Lung (tissue), 12 donors: Measurements from ENCODE around the gene B3GNT3. TPM values are rescaled to one million over a fixed set of nuclear protein-coding genes. Genes with fewer than 3 reads are reported as not detected.

Experiments used
- ATAC-seq: fragments of 200-7000 bp; cut with Tn5 transposase; one replicate; pipeline ENCODE4 v1.9.1; 2020; ENCODE audit warnings: moderate number of reproducible peaks; ENCODE audit not compliant: insufficient read depth, low FRiP score
- DNase-seq, 3 donors: peaks; one replicate each; pipeline ENCODE4 v3.0.0-alpha.2; 2013 to 2017
- H3K27ac ChIP-seq, 2 donors: one replicate each; pipeline ENCODE4 v1.5.1; 2013; ENCODE audit warnings: mild to moderate bottlenecking in 2 of 2, moderate library complexity in 2 of 2, control low read depth in 1 of 2, inconsistent platforms in 1 of 2, low read depth in 1 of 2, low read length in 1 of 2
- H3K27me3 ChIP-seq, 3 donors: one replicate each; pipeline ENCODE4 v1.5.1; 2013; ENCODE audit warnings: low read length in 2 of 3; ENCODE audit not compliant: control insufficient read depth in 3 of 3, insufficient read depth in 3 of 3
- H3K36me3 ChIP-seq, 4 donors: one replicate each; pipeline ENCODE4 v1.5.1; 2013; ENCODE audit warnings: low read length in 4 of 4, mild to moderate bottlenecking in 1 of 4, moderate library complexity in 1 of 4; ENCODE audit not compliant: control insufficient read depth in 4 of 4, insufficient read depth in 4 of 4
- H3K4me1 ChIP-seq, 5 donors: one replicate each; pipeline ENCODE4 v1.5.1; 2013; ENCODE audit warnings: low read length in 5 of 5, mild to moderate bottlenecking in 2 of 5, moderate library complexity in 1 of 5; ENCODE audit not compliant: control insufficient read depth in 5 of 5, insufficient read depth in 5 of 5
- H3K4me3 ChIP-seq: one replicate; pipeline ENCODE4 v1.5.1; 2013; ENCODE audit warnings: mild to moderate bottlenecking, control low read depth, moderate library complexity
- H3K9ac ChIP-seq, 2 donors: one replicate each; pipeline ENCODE4 v1.5.1; 2013; ENCODE audit warnings: low read length in 2 of 2, control low read depth in 1 of 2; ENCODE audit not compliant: insufficient read depth in 1 of 2
- H3K9me3 ChIP-seq, 4 donors: one replicate each; pipeline ENCODE4 v1.5.1; 2013; ENCODE audit warnings: low read length in 3 of 4, mild to moderate bottlenecking in 1 of 4, moderate library complexity in 1 of 4; ENCODE audit not compliant: control insufficient read depth in 4 of 4, insufficient read depth in 3 of 4
- CTCF ChIP-seq: IDR thresholded peaks from 2 replicates; pipeline ENCODE4 v1.5.1; 2012; ENCODE audit warnings: mild to moderate bottlenecking; ENCODE audit errors: control extremely low read depth, extremely low read depth
- WGBS, 2 donors: extraction: QIAGEN DNeasy Blood & Tissue Kit; methylation state at CpG; one replicate each; pipeline ENCODE4 v1.1.7; 2013; 5-methylcytosine and 5-hydroxymethylcytosine counted together
- polyA plus RNA-seq, 2 donors: library from polyadenylated mRNA; stranded (reverse); fragments of 200-250 nt; gene quantifications; one replicate each; pipeline ENCODE4 v1.2.1, GENCODE V29; 2013
- total RNA-seq, 2 donors: library from RNA; depleted of rRNA in 1 of 2; stranded (reverse); fragments of >200 nt in 1 of 2; gene quantifications; one replicate each; pipeline ENCODE4 v1.2.1, GENCODE V29; 2014 to 2021
- donor health status: control.
- donor health status: control.
- donor health status: Bipolar disorder and iron deficiency.
- donor health status: healthy.
- donor health status: DM: yes; HTN: yes; CAD: no.

B3GNT3 gene
- total and polyA plus RNA-seq, 4 donors: 1.00 to 3.0 (median 2.0) TPM

- no peak for ATAC-seq
- WGBS, 2 donors: 63 to 82% methylated on average over 34 of the region's 34 CpGs
Observed at GRCh38 chr19:17821190-17821589, 26.3 kb downstream of the B3GNT3 start, which contains the start of gene INSL3. INSL3 (minus strand) TSS chr19:17821519; CDS start chr19:17821506, 13 bp downstream.

GRCh38 chr19:17824339-17824738 is 29.4 kb downstream of the B3GNT3 start:
- no peak for DNase-seq

More at GRCh38 chr19:17821190-17821589, 26.3 kb downstream of the B3GNT3 start, which contains the start of gene INSL3:
- no peaks in the 10 kb centered on the region for H3K4me1 ChIP-seq
- H3K27ac ChIP-seq: no peak within 1 kb of the TSS
- TF ChIP-seq CTCF: no peak
- no peaks in the 10 kb centered on the region for H3K36me3 ChIP-seq
- peaks cover 0 to 2% (median 0%) of the 10 kb centered on the region in 4 donors for H3K9me3 ChIP-seq
- H3K27me3 ChIP-seq: no peaks in the 10 kb centered on the region
- no peak within 1 kb of the TSS for H3K4me3 ChIP-seq
- H3K9ac ChIP-seq: no peak within 1 kb of the TSS
- no peak for DNase-seq

GRCh38 chr19:17826508-17827056 is 31.6 kb downstream of the B3GNT3 start:
- ATAC-seq: no peak
- Histone ChIP-seq H3K9me3 (peaks cover 0 to 2% (median 0%) of the 10 kb centered on the region in 4 donors), H3K4me1 (peaks cover 0 to 3% (median 0%) of the 10 kb centered on the region in 5 donors), H3K36me3 (peaks cover 0 to 4% (median 0%) of the 10 kb centered on the region in 4 donors), H3K27me3 (peaks cover 0 to 12% (median 2%) of the 10 kb centered on the region in 3 donors), H3K9ac (no peak overlapping the region), H3K27ac (no peak overlapping the region), H3K4me3 (no peak overlapping the region)
- 88 to 90% methylated on average over 13 of the region's 13 CpGs for WGBS, 2 donors
- TF ChIP-seq CTCF: no peak
- DNase-seq: no peak

More at GRCh38 chr19:17824339-17824738, 29.4 kb downstream of the B3GNT3 start:
- no peak overlapping the region for H3K9ac ChIP-seq
- no peaks in the 10 kb centered on the region for H3K36me3 ChIP-seq
- H3K9me3 ChIP-seq: peaks cover 0 to 2% (median 0%) of the 10 kb centered on the region in 4 donors
- TF ChIP-seq CTCF: no peak
- H3K4me1 ChIP-seq: no peaks in the 10 kb centered on the region
- 54 to 69% methylated on average over 7 to 8 of the region's 8 CpGs for WGBS, 2 donors
- H3K4me3 ChIP-seq: no peak overlapping the region
- no peak overlapping the region for H3K27ac ChIP-seq
- ATAC-seq: no peak
- H3K27me3 ChIP-seq: no peaks in the 10 kb centered on the region
